ENCODE measurements around the gene STK24.

The STK24 gene

DNA sequence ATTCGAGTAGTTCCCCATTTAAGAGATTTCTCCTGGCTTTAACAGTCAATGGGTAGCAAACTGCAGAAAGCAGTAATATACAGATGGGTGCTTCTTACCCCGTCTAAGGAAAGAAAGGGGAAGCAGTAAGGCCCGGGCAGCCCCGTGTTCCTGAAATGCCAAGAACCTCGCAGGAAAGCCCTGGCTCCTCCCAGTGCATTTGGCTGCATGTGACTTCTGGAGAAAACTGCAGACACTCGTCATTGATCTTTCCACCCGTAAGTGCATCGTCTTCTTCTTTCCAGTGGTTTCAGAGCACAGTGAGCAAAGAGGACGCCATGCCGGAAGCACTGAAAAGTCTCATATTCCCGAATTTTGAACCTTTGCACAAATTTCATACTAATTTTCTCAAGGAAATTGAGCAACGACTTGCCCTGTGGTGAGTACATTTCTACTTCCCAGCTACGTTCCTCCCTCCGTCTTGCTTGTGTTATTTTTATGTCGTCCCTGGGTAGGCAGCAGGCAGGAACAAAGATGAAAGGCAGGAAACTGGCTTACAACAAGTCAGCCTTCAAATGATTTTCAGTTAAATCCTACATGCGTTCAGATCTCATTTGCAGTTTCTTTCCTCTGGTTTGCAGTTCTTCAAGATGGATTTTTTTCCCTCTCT is 165.2 kb downstream of the STK24 start:
- Histone ChIP-seq H2BK15ac (replicated peaks; ENCODE audit: low read depth) (no peak overlapping the region), H3K36me3 (ENCODE audit: control insufficient read depth, insufficient read depth, low read length) (peaks cover 3% of the 10 kb centered on the region), H3K9ac (ENCODE audit: low read length) (no peak overlapping the region), H3K27me3 (ENCODE audit: insufficient read depth, low read length, poor library complexity) (no peaks in the 10 kb centered on the region), H3K56ac (ENCODE audit: low read length) (no peak overlapping the region), H4K5ac (ENCODE audit: low read length) (no peak overlapping the region), H3K79me1 (ENCODE audit: low read length) (no peaks in the 10 kb centered on the region), H3K4me1 (ENCODE audit: control insufficient read depth, low read depth, low read length) (no peaks in the 10 kb centered on the region), H3K79me2 (ENCODE audit: control insufficient read depth, insufficient read depth, low read length) (no peaks in the 10 kb centered on the region), H2BK120ac (ENCODE audit: low read depth, low read length) (no peak overlapping the region), H3K4ac (ENCODE audit: low read depth, low read length) (no peak overlapping the region), H3K4me3 (ENCODE audit: low read length) (no peak overlapping the region), H2AK5ac (ENCODE audit: low read length) (no peak overlapping the region), H3K27ac (ENCODE audit: low read depth, low read length) (no peak overlapping the region), H4K8ac (ENCODE audit: low read depth, low read length) (no peak overlapping the region), H2BK5ac (ENCODE audit: low read length) (no peak overlapping the region), H3K23ac (ENCODE audit: low read length) (no peak overlapping the region), H3K4me2 (ENCODE audit: low read length) (no peak overlapping the region), H3K18ac (ENCODE audit: low read length) (no peak overlapping the region)
- WGBS (ENCODE audit: extremely low coverage, insufficient coverage, low lambda C conversion rate) = no CpG with 5 or more reads among the region's 16 CpGs
- DNase-seq = no peak

- Histone ChIP-seq H3K79me1 (ENCODE audit: low read length) (no peaks in the 10 kb centered on the region), H4K5ac (ENCODE audit: low read length) (no peak overlapping the region), H3K27ac (ENCODE audit: low read depth, low read length) (no peak overlapping the region), H4K8ac (ENCODE audit: low read depth, low read length) (no peak overlapping the region), H3K56ac (ENCODE audit: low read length) (no peak overlapping the region), H3K18ac (ENCODE audit: low read length) (no peak overlapping the region), H3K27me3 (ENCODE audit: insufficient read depth, low read length, poor library complexity) (no peaks in the 10 kb centered on the region), H3K4ac (ENCODE audit: low read depth, low read length) (no peak overlapping the region), H3K23ac (ENCODE audit: low read length) (no peak overlapping the region), H3K4me2 (ENCODE audit: low read length) (no peak overlapping the region), H2BK15ac (replicated peaks; ENCODE audit: low read depth) (no peak overlapping the region), H3K4me3 (ENCODE audit: low read length) (no peak overlapping the region), H3K9ac (ENCODE audit: low read length) (no peak overlapping the region), H3K79me2 (ENCODE audit: control insufficient read depth, insufficient read depth, low read length) (no peaks in the 10 kb centered on the region), H3K4me1 (ENCODE audit: control insufficient read depth, low read depth, low read length) (no peaks in the 10 kb centered on the region), H2BK5ac (ENCODE audit: low read length) (no peak overlapping the region), H3K36me3 (ENCODE audit: control insufficient read depth, insufficient read depth, low read length) (peaks cover 3% of the 10 kb centered on the region), H2BK120ac (ENCODE audit: low read depth, low read length) (no peak overlapping the region), H2AK5ac (ENCODE audit: low read length) (no peak overlapping the region)
- WGBS (ENCODE audit: extremely low coverage, insufficient coverage, low lambda C conversion rate) = no CpG with 5 or more reads among the region's 5 CpGs
- no peak for DNase-seq
Observed at GRCh38 chr13:98411013-98411412, 165.9 kb downstream of the STK24 start.

DNA sequence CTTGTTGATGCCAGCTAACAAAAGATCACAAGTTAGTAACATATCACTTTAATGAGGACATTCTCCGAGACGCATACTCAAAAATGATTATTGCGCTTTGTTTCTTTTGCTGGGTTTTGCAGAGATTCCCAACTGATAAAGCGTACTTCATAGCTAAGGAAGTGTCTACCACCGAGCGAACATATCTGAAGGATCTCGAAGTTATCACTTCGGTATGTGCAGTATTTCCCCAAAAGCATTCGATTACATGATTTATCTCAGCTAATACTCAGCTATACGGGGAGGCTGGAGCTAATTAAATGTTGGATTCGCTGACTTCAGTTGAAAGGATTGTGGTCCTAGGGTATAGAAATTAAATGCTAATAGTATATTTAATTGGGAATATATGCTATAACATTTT is 166.3 kb downstream of the STK24 start:
- Histone ChIP-seq H3K79me2 (ENCODE audit: control insufficient read depth, insufficient read depth, low read length) (no peaks in the 10 kb centered on the region), H3K79me1 (ENCODE audit: low read length) (no peaks in the 10 kb centered on the region), H3K4ac (ENCODE audit: low read depth, low read length) (no peak overlapping the region), H3K4me1 (ENCODE audit: control insufficient read depth, low read depth, low read length) (no peaks in the 10 kb centered on the region), H3K9ac (ENCODE audit: low read length) (no peak overlapping the region), H3K27me3 (ENCODE audit: insufficient read depth, low read length, poor library complexity) (no peaks in the 10 kb centered on the region), H3K27ac (ENCODE audit: low read depth, low read length) (no peak overlapping the region), H2BK15ac (replicated peaks; ENCODE audit: low read depth) (no peak overlapping the region), H4K8ac (ENCODE audit: low read depth, low read length) (no peak overlapping the region), H2AK5ac (ENCODE audit: low read length) (no peak overlapping the region), H3K18ac (ENCODE audit: low read length) (no peak overlapping the region), H3K56ac (ENCODE audit: low read length) (no peak overlapping the region), H2BK120ac (ENCODE audit: low read depth, low read length) (no peak overlapping the region), H3K4me2 (ENCODE audit: low read length) (no peak overlapping the region), H2BK5ac (ENCODE audit: low read length) (no peak overlapping the region), H3K4me3 (ENCODE audit: low read length) (no peak overlapping the region), H4K5ac (ENCODE audit: low read length) (no peak overlapping the region), H3K36me3 (ENCODE audit: control insufficient read depth, insufficient read depth, low read length) (peaks cover 3% of the 10 kb centered on the region), H3K23ac (ENCODE audit: low read length) (no peak overlapping the region)
- DNase-seq = no peak
- no CpG with 5 or more reads among the region's 11 CpGs for WGBS (ENCODE audit: extremely low coverage, insufficient coverage, low lambda C conversion rate)

DNA sequence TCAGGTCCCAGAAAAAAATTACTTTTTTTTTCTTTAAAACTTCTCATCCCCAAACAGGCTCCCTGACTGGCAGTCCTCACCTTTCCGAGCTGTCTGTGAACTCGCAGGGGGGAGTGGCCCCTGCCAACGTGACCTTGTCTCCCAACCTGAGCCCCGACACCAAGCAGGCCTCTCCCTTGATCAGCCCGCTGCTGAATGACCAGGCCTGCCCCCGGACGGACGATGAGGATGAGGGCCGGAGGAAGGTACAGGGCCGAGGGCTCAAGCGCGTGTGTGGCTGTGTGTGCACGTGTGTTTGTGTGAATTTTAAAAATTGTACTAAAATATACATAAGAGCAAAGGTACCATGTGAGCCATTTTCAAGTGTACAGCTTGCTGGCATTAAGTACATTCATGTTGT is 167.6 kb downstream of the STK24 start:
- Histone ChIP-seq H3K4me1 (ENCODE audit: control insufficient read depth, low read depth, low read length) (no peaks in the 10 kb centered on the region), H2BK15ac (replicated peaks; ENCODE audit: low read depth) (no peak overlapping the region), H3K18ac (ENCODE audit: low read length) (no peak overlapping the region), H4K5ac (ENCODE audit: low read length) (no peak overlapping the region), H2BK120ac (ENCODE audit: low read depth, low read length) (no peak overlapping the region), H3K27ac (ENCODE audit: low read depth, low read length) (no peak overlapping the region), H3K79me2 (ENCODE audit: control insufficient read depth, insufficient read depth, low read length) (no peaks in the 10 kb centered on the region), H2BK5ac (ENCODE audit: low read length) (no peak overlapping the region), H3K9ac (ENCODE audit: low read length) (no peak overlapping the region), H3K56ac (ENCODE audit: low read length) (no peak overlapping the region), H3K36me3 (ENCODE audit: control insufficient read depth, insufficient read depth, low read length) (peaks cover 3% of the 10 kb centered on the region), H3K4me2 (ENCODE audit: low read length) (no peak overlapping the region), H3K27me3 (ENCODE audit: insufficient read depth, low read length, poor library complexity) (no peaks in the 10 kb centered on the region), H3K4ac (ENCODE audit: low read depth, low read length) (no peak overlapping the region), H3K79me1 (ENCODE audit: low read length) (no peaks in the 10 kb centered on the region), H3K4me3 (ENCODE audit: low read length) (no peak overlapping the region), H2AK5ac (ENCODE audit: low read length) (no peak overlapping the region), H4K8ac (ENCODE audit: low read depth, low read length) (no peak overlapping the region), H3K23ac (ENCODE audit: low read length) (no peak overlapping the region)
- WGBS (ENCODE audit: extremely low coverage, insufficient coverage, low lambda C conversion rate) = no CpG with 5 or more reads among the region's 13 CpGs
- no peak for DNase-seq

DNA sequence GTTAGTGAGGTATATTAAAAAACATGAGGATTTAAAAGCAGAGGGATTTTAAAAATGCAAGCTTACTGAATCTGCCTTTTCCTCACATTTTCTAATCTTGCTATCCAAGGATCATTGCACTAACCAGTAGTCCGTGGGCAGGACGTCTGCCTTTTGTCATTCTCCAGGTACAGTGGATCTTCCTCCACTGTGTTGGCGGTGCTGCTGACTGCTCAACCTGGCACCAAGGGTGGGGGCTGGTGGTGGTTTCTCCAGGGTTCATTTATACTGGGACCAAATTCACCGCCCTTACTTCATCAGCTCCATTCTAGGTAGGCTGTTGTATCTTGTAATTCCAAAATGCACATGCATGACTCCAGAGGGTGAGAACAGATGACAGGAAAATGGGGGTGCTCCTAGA is 169.3 kb downstream of the STK24 start:
- Histone ChIP-seq H2BK5ac (ENCODE audit: low read length) (no peak overlapping the region), H3K4ac (ENCODE audit: low read depth, low read length) (no peak overlapping the region), H3K23ac (ENCODE audit: low read length) (no peak overlapping the region), H3K4me2 (ENCODE audit: low read length) (no peak overlapping the region), H3K4me1 (ENCODE audit: control insufficient read depth, low read depth, low read length) (no peaks in the 10 kb centered on the region), H3K9ac (ENCODE audit: low read length) (no peak overlapping the region), H3K27me3 (ENCODE audit: insufficient read depth, low read length, poor library complexity) (no peaks in the 10 kb centered on the region), H3K36me3 (ENCODE audit: control insufficient read depth, insufficient read depth, low read length) (peaks cover 4% of the 10 kb centered on the region), H4K8ac (ENCODE audit: low read depth, low read length) (no peak overlapping the region), H3K79me2 (ENCODE audit: control insufficient read depth, insufficient read depth, low read length) (no peaks in the 10 kb centered on the region), H2BK15ac (replicated peaks; ENCODE audit: low read depth) (no peak overlapping the region), H3K4me3 (ENCODE audit: low read length) (no peak overlapping the region), H4K5ac (ENCODE audit: low read length) (no peak overlapping the region), H3K79me1 (ENCODE audit: low read length) (no peaks in the 10 kb centered on the region), H3K56ac (ENCODE audit: low read length) (no peak overlapping the region), H3K27ac (ENCODE audit: low read depth, low read length) (no peak overlapping the region), H2BK120ac (ENCODE audit: low read depth, low read length) (no peak overlapping the region), H3K18ac (ENCODE audit: low read length) (no peak overlapping the region), H2AK5ac (ENCODE audit: low read length) (no peak overlapping the region)
- no CpG with 5 or more reads among the region's 4 CpGs for WGBS (ENCODE audit: extremely low coverage, insufficient coverage, low lambda C conversion rate)
- DNase-seq = no peak

DNA sequence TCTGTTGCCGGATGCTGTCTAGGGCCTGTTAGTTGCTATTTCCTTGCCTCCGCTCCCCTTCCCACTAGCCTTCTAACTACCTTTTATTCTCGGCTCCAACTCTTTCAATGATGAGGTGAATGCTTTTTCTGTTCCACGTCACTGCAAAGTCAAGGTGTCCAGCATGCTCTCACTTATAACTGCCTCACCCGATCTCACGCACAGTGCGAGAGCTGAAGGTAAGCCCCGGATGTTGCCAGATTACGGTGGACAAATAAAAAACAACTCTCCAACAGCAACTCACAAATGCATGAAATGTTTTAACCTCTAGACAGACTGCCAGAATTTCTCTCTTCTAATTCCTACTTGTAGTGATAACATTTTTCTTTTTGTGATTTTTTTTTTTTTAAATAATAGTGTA is 169.9 kb downstream of the STK24 start:
- H2BK5ac ChIP-seq (ENCODE audit: low read length) = no peak overlapping the region
- H3K4ac ChIP-seq (ENCODE audit: low read depth, low read length) = no peak overlapping the region
- H3K79me1 ChIP-seq (ENCODE audit: low read length) = no peaks in the 10 kb centered on the region
- WGBS (ENCODE audit: extremely low coverage, insufficient coverage, low lambda C conversion rate) = no CpG with 5 or more reads among the region's 9 CpGs
- H2AK5ac ChIP-seq (ENCODE audit: low read length) = no peak overlapping the region
- H3K79me2 ChIP-seq (ENCODE audit: control insufficient read depth, insufficient read depth, low read length) = no peaks in the 10 kb centered on the region
- H3K56ac ChIP-seq (ENCODE audit: low read length) = no peak overlapping the region
- H3K27ac ChIP-seq (ENCODE audit: low read depth, low read length) = no peak overlapping the region
- DNase-seq = no peak
- no peak overlapping the region for H4K5ac ChIP-seq (ENCODE audit: low read length)
- H3K4me2 ChIP-seq (ENCODE audit: low read length) = no peak overlapping the region
- H2BK15ac ChIP-seq (replicated peaks; ENCODE audit: low read depth) = no peak overlapping the region
- no peaks in the 10 kb centered on the region for H3K4me1 ChIP-seq (ENCODE audit: control insufficient read depth, low read depth, low read length)
- H3K9ac ChIP-seq (ENCODE audit: low read length) = no peak overlapping the region
- no peaks in the 10 kb centered on the region for H3K27me3 ChIP-seq (ENCODE audit: insufficient read depth, low read length, poor library complexity)
- no peak overlapping the region for H4K8ac ChIP-seq (ENCODE audit: low read depth, low read length)
- peaks cover 4% of the 10 kb centered on the region for H3K36me3 ChIP-seq (ENCODE audit: control insufficient read depth, insufficient read depth, low read length)
- no peak overlapping the region for H3K18ac ChIP-seq (ENCODE audit: low read length)
- H3K23ac ChIP-seq (ENCODE audit: low read length) = no peak overlapping the region
- no peak overlapping the region for H2BK120ac ChIP-seq (ENCODE audit: low read depth, low read length)
- no peak overlapping the region for H3K4me3 ChIP-seq (ENCODE audit: low read length)
